Posterior vena cava (tissue), 2 donors: ENCODE measurements around the gene TIMP1. TPM values are rescaled to one million over a fixed set of nuclear protein-coding genes. Genes with fewer than 3 reads are reported as not detected.

ENCODE experiments used
- DNase-seq: peaks from one replicate; pipeline ENCODE4 v3.0.0-alpha.2; 2020; ENCODE audit warnings: low spot score
- intact Hi-C, 2 donors: fragments of 100-400 bp; cut with DNase I; formaldehyde crosslinking; loops; one replicate each; pipeline versions ENCODE4 v1.14.1 to v1.14.2; 2022 to 2023
- microRNA-seq, 2 donors: library from miRNA; unstranded; fragments of <30 nt; microRNA quantifications; one replicate each; pipeline ENCODE4 v1.2.0, GENCODE V29; 2020 to 2021; ENCODE audit warnings: borderline microRNAs expressed in 2 of 2
- total RNA-seq, 2 donors: library from RNA; stranded (reverse); fragmentation: NEBNext Ultra II Directional; extraction: Animal tissue kit (Norgen Biotek cat#: 25700); gene quantifications; one replicate each; pipeline ENCODE4 v1.2.1, GENCODE V29; 2021
- donor health status: DM: yes; HTN: yes; CAD: no.
- donor health status: DM: yes; HTN: yes; CAD: no.

The TIMP1 gene
- total RNA-seq, 2 donors from 2014 or later: 1,076 to 2,214 TPM

DNA sequence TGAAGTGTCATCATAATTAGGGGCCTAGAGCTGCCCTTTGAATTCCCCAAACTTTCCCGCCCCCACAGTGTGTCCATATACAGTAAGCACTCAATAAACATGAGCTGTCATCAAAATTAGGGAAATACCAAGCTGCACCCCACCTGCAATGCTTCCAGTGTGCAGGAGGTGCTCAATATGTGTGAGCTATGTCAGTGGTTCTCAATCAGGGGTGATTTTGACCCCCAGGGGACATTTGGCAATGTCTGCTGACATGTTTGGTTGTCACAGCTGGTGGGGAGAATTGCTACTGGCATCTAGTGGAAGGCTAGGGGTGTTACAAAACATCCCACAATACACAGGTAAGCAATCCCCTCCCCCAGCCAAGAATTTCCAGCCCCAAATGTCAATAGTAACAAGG lies 46.7 kb downstream of the TIMP1 start:
- intact Hi-C loops: no loop called here

DNA sequence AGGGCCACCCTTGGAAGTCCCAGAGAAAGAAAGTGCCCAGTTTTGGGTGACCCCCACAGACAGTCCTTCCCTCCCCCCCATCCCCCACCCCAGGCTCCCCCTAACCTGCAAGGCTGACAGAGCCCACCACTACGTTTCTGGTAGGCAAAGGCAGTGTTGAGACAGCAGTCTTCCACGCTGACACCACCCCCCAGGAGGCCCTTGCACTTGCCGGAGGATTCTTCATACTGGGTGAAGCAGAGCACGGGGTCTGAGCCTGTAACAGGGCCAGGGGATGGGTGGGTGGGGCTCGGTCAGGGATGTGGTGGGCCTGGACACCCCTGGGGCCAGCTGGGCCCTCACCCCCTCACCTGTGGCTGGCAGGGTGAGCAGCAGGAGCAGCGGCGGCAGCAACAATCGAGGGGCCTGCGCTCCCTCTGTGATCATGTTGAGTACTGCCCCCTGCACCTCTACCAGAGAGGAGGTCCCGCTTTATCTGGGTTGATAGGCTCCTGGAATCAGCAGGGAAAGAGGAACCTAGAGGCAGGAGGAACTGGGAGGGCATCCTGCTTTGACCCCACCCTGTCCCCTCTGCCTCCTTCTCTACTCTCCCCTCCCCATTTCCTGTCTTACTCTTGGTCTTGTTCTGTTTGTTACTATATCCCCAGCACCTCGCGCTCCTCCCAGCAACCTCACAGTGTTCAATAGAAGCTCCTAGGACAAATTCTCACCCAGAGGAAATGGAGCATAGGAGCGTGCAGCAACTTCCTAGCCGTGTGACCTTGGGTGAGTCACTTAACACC lies 47.4 kb downstream of the TIMP1 start, which contains the start of gene CFP:
CFP (minus strand) TSS at position 512 of the 782 bp plus-strand sequence; CDS start at position 426, 86 bp downstream.
- no peak for DNase-seq
- intact Hi-C loops: no loop called here

More for the DNA sequence above, 46.7 kb downstream of the TIMP1 start:
- no peak for DNase-seq

DNA sequence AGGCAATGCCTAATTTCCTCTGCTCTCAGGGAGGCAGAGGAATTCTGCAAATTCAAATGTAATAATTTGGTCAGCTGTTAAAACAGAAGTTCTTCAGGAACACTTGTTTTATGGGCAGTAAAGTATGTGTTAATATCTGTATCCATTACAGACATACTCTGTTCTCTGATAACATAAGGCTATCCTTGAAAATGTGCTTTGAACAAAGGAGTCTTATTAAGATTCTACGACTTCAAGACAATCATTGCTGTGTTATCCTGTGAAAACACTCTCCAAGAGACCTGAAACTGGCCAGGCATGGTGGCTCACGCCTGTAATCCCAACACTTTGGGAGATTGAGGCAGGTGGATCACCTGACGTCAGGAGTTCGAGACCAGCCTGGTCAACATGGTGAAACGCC lies 49.4 kb downstream of the TIMP1 start:
- DNase-seq: no peak
- intact Hi-C loops: no loop called here

DNA sequence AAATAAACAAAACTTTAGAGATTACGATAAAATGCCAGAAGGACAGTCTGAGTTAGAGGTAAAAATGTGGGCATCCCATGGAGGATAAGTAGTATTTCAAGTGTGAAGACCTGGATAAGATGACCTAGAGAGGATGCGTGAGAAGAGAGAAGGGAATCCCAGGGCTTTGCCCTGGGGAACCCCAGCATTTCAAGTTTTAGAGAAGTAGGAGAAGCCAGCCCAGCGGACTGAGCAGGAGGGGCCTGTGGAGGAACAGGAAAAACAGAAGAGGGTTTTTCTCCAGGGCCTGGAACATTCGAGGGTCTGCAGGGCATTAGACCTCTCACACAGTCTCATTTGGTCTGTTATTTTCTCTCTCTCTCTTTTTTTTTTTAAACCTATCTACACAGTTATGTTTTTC lies 50.4 kb downstream of the TIMP1 start:
- DNase-seq: no peak
- intact Hi-C loops: no loop called here

DNA sequence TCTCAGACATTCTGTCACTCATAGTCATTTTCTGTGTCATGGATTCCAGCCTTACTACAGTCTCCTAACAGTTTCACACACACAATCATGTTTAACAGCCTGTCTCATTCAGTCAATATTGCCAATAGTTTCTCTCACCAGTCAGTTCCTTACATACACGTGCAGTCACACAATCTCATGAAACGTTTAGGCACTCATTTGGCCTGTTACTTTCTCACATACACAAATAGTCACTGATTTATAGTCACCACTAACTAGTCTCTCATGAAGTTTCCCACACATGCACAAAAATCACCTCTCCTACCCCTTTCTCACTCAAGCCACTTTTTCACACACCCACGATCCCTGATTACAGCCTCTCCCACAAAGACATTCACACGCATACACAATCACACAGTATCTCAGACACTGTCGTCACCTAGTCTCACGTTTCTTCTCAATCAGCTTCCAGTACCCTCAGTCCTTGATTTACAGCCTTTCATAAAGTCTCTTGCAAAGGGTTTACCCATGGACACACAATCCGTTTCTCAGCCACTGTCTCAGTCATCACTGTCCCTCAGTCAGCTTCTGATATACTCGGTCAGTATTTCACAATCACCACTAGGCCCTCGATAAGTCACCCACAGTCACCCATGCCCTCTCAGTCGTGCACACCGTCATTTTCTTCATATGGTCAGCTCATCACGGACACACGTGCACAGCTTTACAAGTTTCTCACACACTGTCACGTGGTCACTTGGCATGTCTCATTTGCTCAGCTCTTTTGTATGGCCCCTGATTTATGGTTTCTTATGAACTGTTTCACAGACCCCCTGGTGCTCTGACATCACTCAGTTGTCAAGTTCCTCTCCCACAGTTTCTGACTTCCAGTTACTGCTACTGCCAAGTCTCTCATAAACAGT lies 51.7 kb downstream of the TIMP1 start:
- intact Hi-C loops: no loop called here
- DNase-seq: no peak

DNA sequence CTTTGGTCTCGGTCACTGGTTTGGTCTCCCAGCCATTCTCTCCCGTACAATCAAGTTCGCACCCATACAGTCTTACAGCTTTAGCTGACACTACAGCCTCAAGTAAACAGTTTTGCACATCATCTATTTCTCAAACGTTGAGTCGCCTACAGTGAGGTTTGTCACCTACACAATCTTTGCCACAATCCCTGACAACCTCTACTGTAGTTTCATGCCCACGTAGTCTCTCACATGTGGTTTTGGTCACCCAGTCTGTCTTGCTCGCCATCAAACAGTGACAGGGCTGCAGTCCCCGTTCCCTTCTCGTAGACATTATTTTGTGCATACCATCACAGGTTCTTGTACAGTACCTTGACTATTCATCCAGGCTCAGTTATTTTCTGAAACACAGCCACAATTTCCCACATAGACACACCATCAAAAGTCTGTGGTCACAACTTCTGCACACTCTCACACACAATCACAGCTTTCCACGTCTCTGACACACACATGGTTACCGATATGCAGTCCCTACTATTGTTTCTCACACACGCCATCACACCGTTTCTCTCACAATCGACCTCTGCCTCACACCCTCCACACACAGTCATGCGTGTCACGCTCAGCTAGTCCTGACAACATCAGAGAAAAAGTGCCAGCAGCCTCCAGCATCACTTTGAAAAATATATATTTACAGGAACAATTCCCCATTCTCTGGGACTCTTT lies 52.8 kb downstream of the TIMP1 start:
- DNase-seq: no peak
- intact Hi-C loops: loop anchor here in 1 of 2 donors (5.0 kb wide), 1 partner anchor 858 kb away; no protein-coding TSS in a partner anchor

Small RNAs within 50 kb of the gene (microRNA-seq; reads per million reads assigned to microRNA genes)
- 0 to 0.32 reads per million in 2 donors for gene MIR4769

Other genes starting within 250 kb of the TIMP1 start
- under 1 TPM; 0.14 to 0.19 TPM for gene ZNF157, start 211.9 kb upstream of the TIMP1 start, total RNA-seq
- gene ZNF41, start 99.2 kb upstream of the TIMP1 start, total RNA-seq: 1 to 10 TPM; 6.4 to 8.5 TPM
- gene ARAF, start 21.2 kb upstream of the TIMP1 start, total RNA-seq: 10 to 100 TPM; 42.5 to 52.7 TPM
- 1 to 10 TPM; 1.2 to 2.3 TPM for gene SYN1, start 37.4 kb downstream of the TIMP1 start, total RNA-seq
- 1 to 10 TPM; 3.2 to 10.0 TPM for gene CFP, start 47.5 kb downstream of the TIMP1 start, total RNA-seq
- 10 to 100 TPM; 25.6 to 30.7 TPM for gene ELK1, start 68.1 kb downstream of the TIMP1 start, total RNA-seq
- 10 to 100 TPM; 70.1 to 75.6 TPM for gene UXT, start 76.7 kb downstream of the TIMP1 start, total RNA-seq